Mucosa of descending colon (tissue), 3 donors: ENCODE measurements around the gene CD46. TPM values are rescaled to one million over a fixed set of nuclear protein-coding genes. Genes with fewer than 3 reads are reported as not detected.

Source experiments
- ATAC-seq: fragments of 200-7000 bp; cut with Tn5 transposase; one replicate; pipeline ENCODE4 v1.9.1; 2020; ENCODE audit warnings: mild to moderate bottlenecking, moderate library complexity
- DNase-seq, 3 donors: peaks; one replicate each; pipeline ENCODE4 v3.0.0-alpha.2; 2020
- H3K36me3 ChIP-seq: fragments of 200-600 bp; one replicate; pipeline ENCODE4 v1.8.0; 2021; ENCODE audit warnings: low read depth, mild to moderate bottlenecking
- H3K4me1 ChIP-seq: fragments of 200-600 bp; one replicate; pipeline ENCODE4 v1.8.0; 2021; ENCODE audit warnings: low read depth, mild to moderate bottlenecking
- H3K4me3 ChIP-seq: fragments of 200-600 bp; one replicate; pipeline ENCODE4 v1.8.0; 2021; ENCODE audit warnings: mild to moderate bottlenecking
- H3K9me3 ChIP-seq: fragments of 200-600 bp; one replicate; pipeline ENCODE4 v1.8.0; 2021; ENCODE audit warnings: mild to moderate bottlenecking
- intact Hi-C, 2 donors: fragments of 100-400 bp; cut with DNase I in 1 of 2; cut with micrococcal nuclease in 1 of 2; formaldehyde crosslinking; loops; one replicate each; pipeline versions ENCODE4 v1.11.0 to v1.11.1; 2022; cut with DNase I, micrococcal nuclease
- total RNA-seq, 3 donors: library from RNA; stranded (reverse); fragmentation: NEBNext Ultra II Directional in 2 of 3; extraction: Animal tissue kit (Norgen Biotek cat#: 25700) in 2 of 3; gene quantifications; one replicate each; pipeline versions ENCODE4 v1.2.1 to v1.2.4, GENCODE V29; 2021 to 2023
- TF ChIP-seq, protein P1 (sequence below): fragments of 200-600 bp; IDR thresholded peaks from one replicate; pipeline ENCODE4 v1.8.0; 2022; ENCODE audit warnings: antibody characterized with exemption, mild to moderate bottlenecking
- donor health status: DM: no; HTN: no; CAD: no; lungs with moderate emphysema.
- donor health status: DM: no; HTN: no; CAD: no.
- donor health status: DM: no; HTN: yes; CAD: no.

Gene CD46
- total RNA-seq, 3 donors from 2014 or later, result 170 to 260 (median 202) TPM

DNA sequence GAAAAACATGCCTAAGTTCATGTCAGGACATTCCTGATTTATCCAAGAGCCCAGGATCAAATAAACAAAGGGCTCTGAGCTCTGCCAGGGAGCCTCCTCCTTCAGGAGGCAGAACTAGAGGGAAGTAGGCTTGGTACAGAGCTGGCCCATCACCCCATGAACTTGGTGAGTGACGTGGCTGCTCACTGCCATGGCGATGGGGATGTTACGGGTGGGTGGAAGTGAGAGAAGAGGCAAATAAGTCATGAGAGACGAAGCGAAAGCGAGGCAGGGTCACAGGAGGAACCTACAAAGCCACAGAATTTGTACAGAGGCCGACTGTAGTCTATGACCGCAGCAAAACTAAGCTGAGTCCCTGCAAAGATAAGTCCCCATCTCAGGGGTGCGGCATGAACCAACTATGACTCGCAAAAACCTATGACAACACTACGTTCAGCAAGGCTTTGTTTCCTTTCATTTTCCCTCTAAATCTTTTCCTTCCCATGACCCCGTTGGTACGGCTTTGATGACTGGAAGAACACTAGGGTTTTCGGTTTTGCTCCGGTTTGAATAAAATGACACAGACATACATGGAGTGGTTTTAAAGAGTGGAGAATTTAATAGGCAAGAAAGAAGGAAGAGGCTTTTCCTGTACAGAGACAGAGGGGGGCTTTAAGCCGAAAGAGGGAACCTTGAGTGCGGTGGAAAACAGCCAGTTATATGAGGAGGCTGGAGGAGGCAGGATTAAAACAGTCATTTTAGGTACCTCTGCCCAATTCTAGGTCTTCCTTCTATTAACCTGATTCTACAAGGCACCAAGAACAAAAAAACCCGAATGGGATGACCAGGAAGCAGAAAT lies 74.1 kb downstream of the CD46 start:
- ATAC-seq, result peak; percentile 37
- no peaks in the 10 kb centered on the region for H3K9me3 ChIP-seq
- intact Hi-C loops, result loop anchor here in 1 of 2 donors (5.0 kb wide), 1 partner anchor 136 kb away; no protein-coding TSS in a partner anchor

DNA sequence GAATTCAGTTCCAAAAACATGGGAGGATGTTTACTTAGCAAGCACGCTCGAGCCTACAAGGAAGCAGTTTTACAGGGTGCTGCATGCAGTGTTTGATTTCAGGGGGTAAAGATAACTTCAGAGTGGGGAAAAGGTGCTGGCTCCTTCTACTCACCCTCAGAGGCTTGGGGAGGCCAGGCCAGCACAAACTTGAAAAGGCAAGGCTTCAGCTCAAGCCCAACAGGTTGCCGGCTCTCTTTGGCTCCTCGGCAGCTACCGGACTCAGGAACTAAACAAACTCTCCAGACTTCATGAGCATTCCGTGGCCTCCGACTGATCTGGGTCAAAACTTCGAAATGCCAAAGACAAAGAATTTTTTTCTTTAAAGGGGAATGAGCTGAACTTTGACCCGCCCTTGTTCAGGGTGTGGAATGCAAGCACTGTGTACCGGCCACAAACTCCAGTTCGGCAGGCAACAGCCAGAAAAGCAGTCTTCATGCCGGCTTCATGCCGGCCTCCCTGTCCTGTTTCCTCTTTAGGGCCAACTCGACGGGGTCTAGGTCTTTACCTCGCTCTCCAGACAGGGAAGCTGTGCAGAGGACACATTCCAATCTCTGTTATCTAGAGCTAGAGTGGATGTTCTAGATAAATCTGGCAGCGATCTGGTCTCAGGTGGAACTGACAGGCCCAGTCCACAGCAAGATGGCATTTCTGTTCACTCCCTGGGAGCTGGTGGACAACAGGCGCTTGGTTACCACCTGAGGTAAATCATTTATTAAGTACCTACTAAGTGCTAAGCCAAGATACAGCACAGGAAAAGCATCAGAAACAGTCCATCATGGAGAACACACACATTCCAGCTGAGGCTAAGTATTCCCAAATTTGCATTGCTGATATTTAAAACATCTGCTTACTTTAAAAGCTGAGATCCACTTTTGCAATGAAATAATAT lies 75.0 kb downstream of the CD46 start:
- Histone ChIP-seq H3K36me3 (no peaks in the 10 kb centered on the region), H3K9me3 (no peaks in the 10 kb centered on the region), H3K4me1 (peaks cover 53% of the 10 kb centered on the region), H3K4me3 (no peak overlapping the region)
- DNase-seq (peak in 2 of 3 donors; percentile 69 to 80), ATAC-seq (peak; percentile 58)
- intact Hi-C loops, result loop anchor here in 1 of 2 donors (5.0 kb wide), 1 partner anchor 135 kb away; no protein-coding TSS in a partner anchor
- TF ChIP-seq, protein P1, sequence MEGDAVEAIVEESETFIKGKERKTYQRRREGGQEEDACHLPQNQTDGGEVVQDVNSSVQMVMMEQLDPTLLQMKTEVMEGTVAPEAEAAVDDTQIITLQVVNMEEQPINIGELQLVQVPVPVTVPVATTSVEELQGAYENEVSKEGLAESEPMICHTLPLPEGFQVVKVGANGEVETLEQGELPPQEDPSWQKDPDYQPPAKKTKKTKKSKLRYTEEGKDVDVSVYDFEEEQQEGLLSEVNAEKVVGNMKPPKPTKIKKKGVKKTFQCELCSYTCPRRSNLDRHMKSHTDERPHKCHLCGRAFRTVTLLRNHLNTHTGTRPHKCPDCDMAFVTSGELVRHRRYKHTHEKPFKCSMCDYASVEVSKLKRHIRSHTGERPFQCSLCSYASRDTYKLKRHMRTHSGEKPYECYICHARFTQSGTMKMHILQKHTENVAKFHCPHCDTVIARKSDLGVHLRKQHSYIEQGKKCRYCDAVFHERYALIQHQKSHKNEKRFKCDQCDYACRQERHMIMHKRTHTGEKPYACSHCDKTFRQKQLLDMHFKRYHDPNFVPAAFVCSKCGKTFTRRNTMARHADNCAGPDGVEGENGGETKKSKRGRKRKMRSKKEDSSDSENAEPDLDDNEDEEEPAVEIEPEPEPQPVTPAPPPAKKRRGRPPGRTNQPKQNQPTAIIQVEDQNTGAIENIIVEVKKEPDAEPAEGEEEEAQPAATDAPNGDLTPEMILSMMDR, result no peak

More for the DNA sequence above, 74.1 kb downstream of the CD46 start:
- Histone ChIP-seq H3K4me3 (no peak overlapping the region), H3K4me1 (peaks cover 60% of the 10 kb centered on the region), H3K36me3 (no peaks in the 10 kb centered on the region)
- TF ChIP-seq, protein P1, result no peak
- peak; percentile 76 to 89 (median 77) for DNase-seq

DNA sequence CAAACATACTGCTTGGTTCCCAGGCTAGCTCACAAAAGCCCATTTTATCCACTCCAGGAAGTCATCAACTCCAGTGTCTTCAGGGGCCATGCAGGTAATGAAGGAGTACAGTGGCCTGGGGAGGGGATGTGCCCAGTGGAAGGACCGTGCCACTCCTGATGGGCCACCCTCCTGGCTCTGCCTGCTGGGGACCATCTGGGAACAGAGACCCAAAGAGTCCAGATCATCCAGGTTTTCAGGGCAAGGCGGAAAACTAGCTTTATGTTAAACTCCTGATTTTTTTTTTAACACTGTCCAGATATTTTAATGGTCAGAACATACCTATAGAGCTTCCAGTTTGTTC lies 75.6 kb downstream of the CD46 start:
- peaks cover 47% of the 10 kb centered on the region for H3K4me1 ChIP-seq
- TF ChIP-seq, protein P1, result no peak
- H3K9me3 ChIP-seq, result no peaks in the 10 kb centered on the region
- intact Hi-C loops, result loop anchor here in 1 of 2 donors (5.0 kb wide), 1 partner anchor 135 kb away; no protein-coding TSS in a partner anchor
- DNase-seq, result no peak
- H3K36me3 ChIP-seq, result no peaks in the 10 kb centered on the region
- no peak overlapping the region for H3K4me3 ChIP-seq
- ATAC-seq, result no peak

DNA sequence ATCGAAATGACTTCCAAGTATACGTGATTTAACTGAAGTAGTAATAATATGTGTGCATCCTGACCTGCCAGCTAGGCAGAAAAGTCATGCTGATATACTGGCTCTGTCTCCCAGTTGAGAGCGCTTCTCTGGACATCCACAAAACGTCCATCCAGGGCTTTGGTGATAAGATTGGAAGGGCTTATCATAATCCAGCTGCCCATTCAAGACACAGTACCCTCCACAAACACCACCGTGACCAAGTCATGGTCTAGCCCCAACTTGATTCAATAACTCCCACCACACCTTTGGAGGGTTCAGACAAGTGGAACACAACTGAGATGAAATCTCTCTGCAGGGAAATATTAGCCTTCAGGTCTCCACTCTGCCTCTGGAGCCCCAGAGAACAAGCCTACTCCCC lies 76.2 kb downstream of the CD46 start:
- no peaks in the 10 kb centered on the region for H3K36me3 ChIP-seq
- TF ChIP-seq, protein P1, result no peak
- DNase-seq, result no peak
- ATAC-seq, result no peak
- intact Hi-C loops, result loop anchor here (2.0 to 5.0 kb wide), 2 partner anchors 41 to 134 kb away; no protein-coding TSS in a partner anchor
- peaks cover 46% of the 10 kb centered on the region for H3K4me1 ChIP-seq
- no peak overlapping the region for H3K4me3 ChIP-seq
- H3K9me3 ChIP-seq, result no peaks in the 10 kb centered on the region

DNA sequence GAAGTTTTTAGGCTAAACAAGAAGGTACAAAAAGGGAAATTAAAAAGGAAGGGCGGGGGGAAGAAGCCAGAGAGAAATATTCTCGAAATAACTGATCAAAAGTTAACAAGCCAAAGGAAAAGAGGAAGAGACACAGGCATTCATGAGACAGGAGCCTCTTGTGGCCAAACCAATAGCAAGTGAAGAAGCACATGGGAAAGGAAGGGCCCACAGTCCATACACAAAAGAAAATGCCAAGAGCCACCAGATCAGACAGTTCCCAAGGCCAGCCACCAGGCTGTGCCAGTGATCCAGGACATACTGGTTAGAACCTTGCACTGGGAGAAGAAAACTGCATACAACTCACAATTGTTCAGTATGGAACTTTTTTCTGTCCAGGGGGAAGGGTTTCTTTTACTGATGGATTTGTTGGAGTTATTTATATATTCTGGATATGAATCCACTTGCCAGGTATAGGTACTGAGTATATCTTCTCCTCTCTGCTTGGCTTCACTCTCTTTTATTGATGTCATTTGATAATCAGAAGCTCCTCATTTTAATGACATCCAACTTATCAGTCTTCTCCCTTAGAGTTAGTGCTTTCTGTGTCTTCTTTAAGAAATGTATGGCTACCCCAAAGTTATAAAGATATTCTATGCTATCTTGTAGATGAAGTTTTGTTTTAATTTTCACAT lies 76.8 kb downstream of the CD46 start:
- ATAC-seq (peak; percentile 64), DNase-seq (peak; percentile 81 to 89 (median 89))
- Histone ChIP-seq H3K9me3 (no peaks in the 10 kb centered on the region), H3K36me3 (no peaks in the 10 kb centered on the region), H3K4me1 (peaks cover 46% of the 10 kb centered on the region), H3K4me3 (no peak overlapping the region)
- TF ChIP-seq, protein P1, result peak; percentile 78
- intact Hi-C loops, result loop anchor here (2.0 to 5.0 kb wide), 2 partner anchors 40 to 134 kb away; no protein-coding TSS in a partner anchor
